GM21737 (cell line): ENCODE measurements around the gene UROC1.

Source experiments
- ATAC-seq: cut with Tn5 transposase; IDR thresholded peaks from one replicate; pipeline ENCODE4 v1.9.1; 2021; ENCODE audit warnings: mild to moderate bottlenecking, moderate library complexity; ENCODE audit not compliant: unreplicated experiment

UROC1 gene

GRCh38 chr3:126464997-126465396 is 52.6 kb downstream of the UROC1 start:
- no peak for ATAC-seq

GRCh38 chr3:126464494-126464893 is 53.1 kb downstream of the UROC1 start:
- no peak for ATAC-seq

- ATAC-seq, result no peak
Observed at GRCh38 chr3:126464093-126464492, 53.5 kb downstream of the UROC1 start.

- no peak for ATAC-seq
Observed at GRCh38 chr3:126463521-126463920, 54.1 kb downstream of the UROC1 start.

GRCh38 chr3:126461450-126462070 is 56.0 kb downstream of the UROC1 start:
- ATAC-seq, result no peak

GRCh38 chr3:126460381-126460780 is 57.2 kb downstream of the UROC1 start:
- no peak for ATAC-seq

- ATAC-seq, result no peak
Observed at GRCh38 chr3:126459763-126460127, 57.8 kb downstream of the UROC1 start.

- ATAC-seq, result no peak
Observed at GRCh38 chr3:126459111-126459762, 58.3 kb downstream of the UROC1 start.

GRCh38 chr3:126456766-126457388 is 60.7 kb downstream of the UROC1 start:
- no peak for ATAC-seq

- ATAC-seq, result no peak
Observed at GRCh38 chr3:126456211-126456610, 61.4 kb downstream of the UROC1 start.

GRCh38 chr3:126454437-126455198 is 63.0 kb downstream of the UROC1 start:
- ATAC-seq, result no peak

GRCh38 chr3:126454025-126454424 is 63.5 kb downstream of the UROC1 start:
- ATAC-seq, result no peak

GRCh38 chr3:126452213-126452612 is 65.4 kb downstream of the UROC1 start:
- no peak for ATAC-seq

- ATAC-seq, result no peak
Observed at GRCh38 chr3:126451511-126451910, 66.1 kb downstream of the UROC1 start.

- ATAC-seq, result no peak
Observed at GRCh38 chr3:126450744-126451143, 66.8 kb downstream of the UROC1 start.

- no peak for ATAC-seq
Observed at GRCh38 chr3:126450219-126450618, 67.4 kb downstream of the UROC1 start.

GRCh38 chr3:126449621-126450051 is 67.9 kb downstream of the UROC1 start:
- ATAC-seq, result no peak

GRCh38 chr3:126448893-126449180 is 68.7 kb downstream of the UROC1 start:
- no peak for ATAC-seq

GRCh38 chr3:126448136-126448892 is 69.3 kb downstream of the UROC1 start:
- ATAC-seq, result no peak

- no peak for ATAC-seq
Observed at GRCh38 chr3:126447456-126448106, 70.0 kb downstream of the UROC1 start.

- ATAC-seq, result no peak
Observed at GRCh38 chr3:126446791-126447190, 70.8 kb downstream of the UROC1 start.
